Measurements from ENCODE around the gene NR2C2.

NR2C2 gene

GRCh38 chr3:14913071-14913925, 34.1 kb upstream of the NR2C2 start:
- DNase-seq (no peak), ATAC-seq (replicated peaks) (no peak)
- H3K9me3 Mint-ChIP-seq: no peaks in the 10 kb centered on the region
- peaks cover 33 to 90% of the 10 kb centered on the region in 2 donors for H3K27me3 Mint-ChIP-seq
- H3K27ac Mint-ChIP-seq: no peak overlapping the region
- no peaks in the 10 kb centered on the region for H3K36me3 Mint-ChIP-seq (ENCODE audit: insufficient read depth)
- H3K4me3 Mint-ChIP-seq: no peak overlapping the region
- H3K4me1 Mint-ChIP-seq (ENCODE audit: low read depth in 2 of 2): peaks cover 0 to 2% of the 10 kb centered on the region in 2 donors

DNA sequence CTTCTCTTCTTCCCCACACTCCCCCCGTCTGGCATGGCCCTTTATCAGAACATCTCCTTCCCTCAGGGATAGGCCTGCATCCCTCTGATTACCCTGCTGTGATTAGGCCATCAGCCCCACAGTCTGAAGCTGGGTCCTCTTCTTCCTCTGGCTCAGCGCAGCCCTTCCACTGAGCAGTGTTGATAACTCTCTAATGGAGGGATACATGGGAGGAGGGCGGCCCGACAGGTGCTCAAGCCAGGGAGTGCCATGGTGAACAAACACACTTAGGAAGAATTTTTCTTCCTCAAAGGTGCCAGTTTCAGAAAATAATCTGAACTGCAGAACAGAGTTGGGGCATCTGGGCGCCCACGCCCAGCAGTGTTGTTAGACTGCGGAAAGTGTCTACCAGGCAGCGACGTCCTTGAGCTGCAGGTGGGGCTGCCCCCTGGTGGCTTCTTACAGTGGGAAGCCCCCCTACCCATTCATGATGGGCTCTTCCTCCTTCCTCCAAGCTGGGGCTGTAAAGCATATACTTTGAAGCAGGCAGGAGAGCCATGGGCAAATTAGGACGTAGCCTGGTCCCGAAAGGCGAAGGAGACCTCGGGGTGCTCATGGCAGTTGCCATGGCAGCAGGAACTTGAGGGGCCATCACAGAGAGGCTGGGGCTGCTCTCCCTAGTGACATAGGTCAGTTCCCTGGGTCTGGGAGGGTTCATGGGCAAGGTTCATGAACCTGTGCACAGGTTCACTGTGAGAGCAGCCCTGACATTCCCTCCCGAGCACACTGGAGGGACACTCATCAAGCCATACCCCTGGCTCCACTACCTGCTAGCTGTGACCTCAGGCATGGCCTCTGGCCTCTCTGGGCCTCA, 33.2 kb upstream of the NR2C2 start:
- Mint-ChIP-seq H3K27me3 (peaks cover 33 to 84% of the 10 kb centered on the region in 2 donors), H3K27ac (no peak overlapping the region), H3K4me3 (no peak overlapping the region), H3K4me1 (ENCODE audit: low read depth in 2 of 2) (peaks cover 0 to 2% of the 10 kb centered on the region in 2 donors), H3K9me3 (no peaks in the 10 kb centered on the region), H3K36me3 (ENCODE audit: insufficient read depth) (no peaks in the 10 kb centered on the region)
- DNase-seq (no peak), ATAC-seq (replicated peaks) (no peak)

- Mint-ChIP-seq H3K36me3 (ENCODE audit: insufficient read depth) (no peaks in the 10 kb centered on the region), H3K4me3 (no peak overlapping the region), H3K4me1 (ENCODE audit: low read depth in 2 of 2) (peaks cover 0 to 2% of the 10 kb centered on the region in 2 donors), H3K9me3 (no peaks in the 10 kb centered on the region), H3K27ac (no peak overlapping the region), H3K27me3 (peaks cover 33 to 79% of the 10 kb centered on the region in 2 donors)
- no peak for DNase-seq
- ATAC-seq (replicated peaks): no peak
These were observed 32.6 kb upstream of the NR2C2 start for GRCh38 chr3:14914779-14915117.

- H3K4me3 Mint-ChIP-seq: no peak overlapping the region
- H3K36me3 Mint-ChIP-seq (ENCODE audit: insufficient read depth): no peaks in the 10 kb centered on the region
- no peaks in the 10 kb centered on the region for H3K9me3 Mint-ChIP-seq
- no peak overlapping the region for H3K27ac Mint-ChIP-seq
- ATAC-seq (replicated peaks): no peak
- no peak for DNase-seq
- peaks cover 30 to 72% of the 10 kb centered on the region in 2 donors for H3K27me3 Mint-ChIP-seq
- peaks cover 0 to 2% of the 10 kb centered on the region in 2 donors for H3K4me1 Mint-ChIP-seq (ENCODE audit: low read depth in 2 of 2)
These were observed 31.7 kb upstream of the NR2C2 start for GRCh38 chr3:14915636-14916222.

DNA sequence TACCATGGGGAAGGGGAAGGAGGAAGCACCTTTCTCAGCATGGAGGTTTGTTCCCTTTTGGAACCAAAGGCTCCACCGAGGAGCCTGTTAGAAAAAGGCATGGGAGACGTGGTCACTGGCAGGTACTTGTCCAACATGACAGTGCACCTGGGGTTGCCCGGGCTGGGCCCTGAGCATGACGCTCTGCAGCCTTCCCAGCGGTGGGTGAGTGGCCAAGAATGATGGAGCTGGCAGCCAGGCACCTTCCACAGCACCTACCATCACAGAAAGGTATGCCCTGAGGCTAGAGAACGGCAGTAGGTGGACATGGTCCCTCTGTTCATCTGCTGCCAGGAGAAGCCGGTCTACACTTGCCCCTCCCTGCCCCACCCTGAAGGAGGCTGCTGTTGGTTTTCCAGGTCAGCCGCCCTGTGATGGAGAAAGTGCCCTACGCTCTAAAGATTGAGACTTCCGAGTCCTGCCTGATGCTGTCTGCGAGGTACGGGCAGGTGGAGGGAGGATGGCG, 29.0 kb upstream of the NR2C2 start:
- no peak overlapping the region for H3K27ac Mint-ChIP-seq
- ATAC-seq (replicated peaks): no peak

DNA sequence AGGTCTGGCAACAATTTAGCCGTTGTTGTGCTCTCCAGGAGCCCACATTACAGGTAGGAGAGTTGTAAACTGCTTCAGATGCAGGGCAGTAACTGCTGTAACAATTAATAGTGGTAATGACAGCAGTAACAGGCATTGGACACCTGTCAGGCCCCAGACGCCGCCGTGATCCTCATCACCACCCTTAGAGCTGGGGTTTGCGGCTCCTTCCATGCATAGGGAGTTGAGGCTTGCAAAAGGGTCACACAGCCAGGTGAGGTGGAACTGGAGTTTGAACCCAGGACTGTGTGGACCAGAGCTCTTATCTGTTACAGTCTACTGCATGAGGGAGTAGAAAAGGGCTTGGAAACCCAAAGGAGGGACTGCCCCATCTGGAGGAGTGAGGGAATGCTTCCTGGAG, 26.8 kb upstream of the NR2C2 start:
- Mint-ChIP-seq H3K4me1 (ENCODE audit: low read depth in 2 of 2) (peaks cover 0 to 3% of the 10 kb centered on the region in 2 donors), H3K27me3 (peaks cover 6 to 25% of the 10 kb centered on the region in 2 donors)
- ATAC-seq (replicated peaks): no peak

More for the DNA sequence above, 29.0 kb upstream of the NR2C2 start:
- Mint-ChIP-seq H3K27me3 (peaks cover 14 to 46% of the 10 kb centered on the region in 2 donors), H3K4me1 (ENCODE audit: low read depth in 2 of 2) (peaks cover 0 to 3% of the 10 kb centered on the region in 2 donors), H3K4me3 (no peak overlapping the region), H3K36me3 (ENCODE audit: insufficient read depth) (no peaks in the 10 kb centered on the region), H3K9me3 (no peaks in the 10 kb centered on the region)
- DNase-seq: no peak

DNA sequence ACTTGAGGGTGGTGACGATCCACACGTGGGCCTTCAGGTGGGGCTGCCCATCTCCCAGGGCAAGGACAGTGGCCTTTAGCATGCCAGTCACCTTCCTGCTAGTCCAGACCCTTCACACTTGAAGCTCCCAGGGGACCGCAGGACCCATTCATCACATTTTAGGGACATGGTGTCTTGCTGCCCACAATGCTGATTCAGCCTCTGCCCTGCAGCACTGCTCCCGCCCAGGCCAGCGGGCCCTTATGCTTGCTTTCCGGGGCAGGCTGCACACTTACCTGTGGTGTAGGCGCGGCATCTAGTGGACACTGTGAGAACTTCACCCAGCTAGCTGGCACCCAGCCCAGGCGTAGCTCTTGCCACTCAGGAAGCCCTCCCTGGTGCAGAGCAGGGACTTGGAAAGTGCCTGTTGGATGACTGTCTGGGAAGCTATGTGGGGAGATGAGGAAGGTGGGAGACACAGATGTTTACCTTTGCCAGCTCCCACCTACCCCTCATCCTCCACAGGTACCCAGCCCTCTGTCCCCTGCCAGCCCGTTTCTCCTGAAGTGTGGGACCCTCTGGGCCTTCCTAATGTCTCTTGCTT, 26.3 kb upstream of the NR2C2 start:
- Mint-ChIP-seq H3K4me3 (no peak overlapping the region), H3K9me3 (no peaks in the 10 kb centered on the region), H3K27me3 (peaks cover 6 to 23% of the 10 kb centered on the region in 2 donors), H3K36me3 (ENCODE audit: insufficient read depth) (no peaks in the 10 kb centered on the region), H3K27ac (no peak overlapping the region), H3K4me1 (ENCODE audit: low read depth in 2 of 2) (peaks cover 0 to 3% of the 10 kb centered on the region in 2 donors)
- ATAC-seq (replicated peaks) (peak; percentile 98), DNase-seq (peak; percentile 78 to 86 (median 80))

More for the DNA sequence above, 26.8 kb upstream of the NR2C2 start:
- H3K27ac Mint-ChIP-seq: no peak overlapping the region
- H3K9me3 Mint-ChIP-seq: no peaks in the 10 kb centered on the region
- no peak for DNase-seq
- H3K4me3 Mint-ChIP-seq: no peak overlapping the region
- H3K36me3 Mint-ChIP-seq (ENCODE audit: insufficient read depth): no peaks in the 10 kb centered on the region

GRCh38 chr3:14921811-14922705, 25.3 kb upstream of the NR2C2 start:
- Mint-ChIP-seq H3K36me3 (ENCODE audit: insufficient read depth) (no peaks in the 10 kb centered on the region), H3K27me3 (peaks cover 6 to 14% of the 10 kb centered on the region in 2 donors), H3K4me1 (ENCODE audit: low read depth in 2 of 2) (peaks cover 0 to 3% of the 10 kb centered on the region in 2 donors), H3K4me3 (no peak overlapping the region), H3K9me3 (no peaks in the 10 kb centered on the region), H3K27ac (no peak overlapping the region)
- ATAC-seq (replicated peaks) (no peak), DNase-seq (no peak)

DNA sequence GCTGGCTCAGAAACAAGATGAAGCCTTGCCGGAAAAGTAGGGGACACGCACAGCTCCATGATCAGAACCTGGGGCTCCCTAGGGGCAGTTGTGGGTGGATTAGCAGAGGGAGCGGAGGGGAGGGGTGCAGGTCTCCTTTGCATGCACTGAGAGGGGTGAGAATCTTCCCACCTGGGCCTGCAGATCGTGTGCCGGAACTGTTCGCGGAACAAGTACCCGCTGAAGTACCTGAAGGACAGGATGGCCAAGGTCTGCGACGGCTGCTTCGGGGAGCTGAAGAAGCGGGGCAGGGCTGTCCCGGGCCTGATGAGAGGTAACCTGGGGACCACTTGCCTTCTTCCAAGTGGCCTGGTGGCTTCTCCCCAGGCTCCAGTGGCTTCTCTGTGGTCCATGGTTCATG, 24.5 kb upstream of the NR2C2 start:
- no peak overlapping the region for H3K4me3 Mint-ChIP-seq
- ATAC-seq (replicated peaks): no peak
- no peak overlapping the region for H3K27ac Mint-ChIP-seq
- peaks cover 0 to 3% of the 10 kb centered on the region in 2 donors for H3K4me1 Mint-ChIP-seq (ENCODE audit: low read depth in 2 of 2)
- H3K36me3 Mint-ChIP-seq (ENCODE audit: insufficient read depth): no peaks in the 10 kb centered on the region
- H3K27me3 Mint-ChIP-seq: peaks cover 3 to 6% of the 10 kb centered on the region in 2 donors
- no peak for DNase-seq
- H3K9me3 Mint-ChIP-seq: no peaks in the 10 kb centered on the region

DNA sequence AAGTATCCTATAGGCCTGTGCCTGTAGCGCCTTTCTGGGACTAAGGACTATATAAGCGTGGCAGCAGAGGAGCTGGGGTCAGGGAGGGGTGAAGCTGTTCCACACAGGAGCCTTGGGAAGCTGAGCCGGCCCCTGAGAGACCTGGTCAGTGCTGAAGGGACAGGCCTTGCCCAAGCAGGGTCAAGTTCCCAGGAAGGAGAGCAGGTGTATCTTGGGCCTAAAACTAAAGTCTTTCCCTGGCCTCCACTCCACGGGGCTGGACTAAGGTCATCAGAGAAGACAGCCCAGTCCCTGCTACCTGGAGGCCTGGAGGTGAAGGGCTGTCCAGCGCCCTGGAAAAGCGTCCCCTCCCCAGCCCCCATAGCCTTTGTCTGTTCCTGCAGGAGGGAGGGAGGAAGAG, 23.9 kb upstream of the NR2C2 start:
- no peak overlapping the region for H3K27ac Mint-ChIP-seq
- DNase-seq (no peak), ATAC-seq (replicated peaks) (no peak)
- no peaks in the 10 kb centered on the region for H3K9me3 Mint-ChIP-seq
- H3K27me3 Mint-ChIP-seq: no peaks in the 10 kb centered on the region
- peaks cover 0 to 1% of the 10 kb centered on the region in 2 donors for H3K4me1 Mint-ChIP-seq (ENCODE audit: low read depth in 2 of 2)
- no peak overlapping the region for H3K4me3 Mint-ChIP-seq
- H3K36me3 Mint-ChIP-seq (ENCODE audit: insufficient read depth): no peaks in the 10 kb centered on the region

DNA sequence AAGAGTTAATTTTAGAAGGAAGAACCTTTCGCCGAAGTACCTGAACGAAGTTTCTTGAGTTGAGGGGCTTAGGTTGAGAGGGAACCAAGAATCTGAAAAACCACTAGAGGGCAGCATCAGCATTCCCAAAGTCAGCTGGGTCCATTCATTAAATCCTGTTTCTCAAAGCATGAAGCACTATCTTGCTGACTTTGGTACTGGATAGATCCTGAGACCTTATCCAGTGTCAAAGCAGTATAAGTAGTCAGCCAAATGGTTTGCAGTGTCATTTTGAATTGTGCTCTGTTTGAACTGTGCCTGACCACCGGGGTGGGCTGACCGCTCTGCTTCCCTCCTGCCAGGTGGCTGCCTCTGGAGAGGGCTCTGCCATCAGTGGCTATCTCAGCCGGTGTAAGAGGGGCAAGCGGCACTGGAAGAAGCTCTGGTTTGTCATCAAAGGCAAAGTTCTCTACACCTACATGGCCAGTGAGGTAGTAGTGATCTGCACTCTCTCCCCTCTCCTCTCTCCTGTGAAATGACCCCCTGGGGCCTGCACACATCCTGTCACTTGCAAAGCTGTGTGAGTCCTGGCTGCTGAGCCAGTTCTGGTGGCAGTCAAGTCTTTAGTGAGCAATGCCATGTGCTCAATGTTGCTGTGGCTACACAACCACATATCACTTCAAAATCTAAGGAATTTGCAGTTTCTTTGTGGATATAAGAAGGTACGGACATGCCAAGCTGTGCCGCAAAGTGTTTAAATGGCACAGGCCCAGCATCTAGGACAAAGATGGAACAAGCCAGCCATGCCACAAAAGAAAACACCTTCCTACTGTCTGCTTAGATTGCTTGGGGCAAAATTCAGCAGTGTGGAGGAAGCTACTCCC, 21.4 kb upstream of the NR2C2 start:
- ATAC-seq (replicated peaks) (no peak), DNase-seq (peak in 1 of 3 experiments; percentile 15)
- Mint-ChIP-seq H3K27ac (no peak overlapping the region), H3K27me3 (no peaks in the 10 kb centered on the region), H3K36me3 (ENCODE audit: insufficient read depth) (no peaks in the 10 kb centered on the region), H3K4me3 (no peak overlapping the region), H3K4me1 (ENCODE audit: low read depth in 2 of 2) (peaks cover 0 to 1% of the 10 kb centered on the region in 2 donors), H3K9me3 (no peaks in the 10 kb centered on the region)

- DNase-seq (no peak), ATAC-seq (replicated peaks) (no peak)
- no peaks in the 10 kb centered on the region for H3K4me1 Mint-ChIP-seq (ENCODE audit: low read depth in 2 of 2)
- no peaks in the 10 kb centered on the region for H3K27me3 Mint-ChIP-seq
- H3K4me3 Mint-ChIP-seq: no peak overlapping the region
- H3K9me3 Mint-ChIP-seq: no peaks in the 10 kb centered on the region
- H3K36me3 Mint-ChIP-seq (ENCODE audit: insufficient read depth): no peaks in the 10 kb centered on the region
- H3K27ac Mint-ChIP-seq: no peak overlapping the region
These were observed 20.8 kb upstream of the NR2C2 start for GRCh38 chr3:14926592-14926991.
